NCI-H345 treated with DMSO at 0.1 percent for 48 hours (cell line): ENCODE results near the gene FOXD4L3.
"Not testable (repeated sequence)": the region's sequence is repeated elsewhere in the genome, so short reads cannot be mapped to it uniquely, and the experiment has no call there.

ENCODE experiments used
- DNase-seq: peaks from one replicate; lab custom pipeline; 2025; ENCODE audit not compliant: unreplicated experiment; lab: John Stamatoyannopoulos, UW

FOXD4L3 gene

DNA sequence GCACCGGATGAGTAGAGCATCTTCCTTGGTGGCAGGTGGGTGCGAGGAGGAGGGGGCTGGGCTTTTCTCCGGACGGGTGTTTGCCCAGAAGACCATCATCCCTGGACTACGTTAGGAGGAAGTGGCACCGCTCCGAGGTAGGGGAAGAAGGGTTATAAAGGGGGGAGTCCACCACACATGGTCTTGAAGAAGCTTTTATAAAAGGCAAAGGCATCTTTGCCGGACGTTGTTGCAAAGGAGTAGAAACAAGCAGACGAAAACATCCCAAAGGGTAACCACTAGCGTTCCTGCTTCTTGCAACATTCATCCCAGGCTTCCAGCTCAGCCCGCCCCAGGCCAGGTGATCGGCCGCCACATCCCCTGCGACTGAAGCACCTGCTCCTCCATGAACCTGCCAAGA is at the start of gene FOXD4L3:
Gene FOXD4L3 (plus strand): TSS at position 301 of the 400 bp plus-strand sequence. CDS start 85 bp downstream, at position 386.
- DNase-seq = not testable (repeated sequence)

DNA sequence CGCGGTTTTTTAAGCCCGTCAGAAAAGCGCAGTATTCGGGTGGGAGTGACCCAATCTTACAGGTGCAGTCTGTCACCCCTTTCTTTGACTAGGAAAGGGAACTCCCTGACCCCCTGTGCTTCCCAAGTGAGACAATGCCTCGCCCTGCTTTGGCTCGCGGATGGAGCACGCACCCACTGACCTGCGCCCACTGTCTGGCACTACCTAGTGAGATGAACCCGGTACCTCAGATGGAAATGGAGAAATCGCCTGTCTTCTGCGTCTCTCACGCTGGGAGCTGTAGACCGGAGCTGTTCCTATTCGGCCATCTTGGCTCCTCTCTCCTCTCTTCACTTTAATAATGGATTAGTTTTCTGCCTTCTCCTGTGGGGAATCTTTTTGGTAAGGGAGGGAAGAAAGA is 21.6 kb upstream of the FOXD4L3 start:
- not testable (repeated sequence) for DNase-seq

DNA sequence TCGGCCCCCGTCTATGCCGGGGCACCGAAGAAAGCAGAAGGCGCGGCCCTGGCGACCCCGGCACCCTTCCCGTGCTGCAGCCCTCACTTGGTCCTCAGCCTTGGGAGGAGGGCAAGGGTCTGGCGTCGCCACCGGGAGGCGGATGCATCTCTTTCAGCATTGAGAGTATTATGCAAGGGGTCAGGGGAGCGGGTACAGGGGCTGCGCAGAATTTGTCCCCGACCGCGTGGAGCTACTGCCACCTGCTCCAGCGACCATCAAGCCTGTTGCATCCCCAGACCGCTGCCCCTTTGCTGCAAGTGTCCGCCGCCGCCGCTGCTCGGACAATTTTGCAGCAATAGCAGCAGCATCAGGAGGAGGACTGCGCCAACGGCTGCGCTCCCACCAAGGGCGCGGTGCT is 1.1 kb downstream of the FOXD4L3 start:
- DNase-seq = not testable (repeated sequence)

DNA sequence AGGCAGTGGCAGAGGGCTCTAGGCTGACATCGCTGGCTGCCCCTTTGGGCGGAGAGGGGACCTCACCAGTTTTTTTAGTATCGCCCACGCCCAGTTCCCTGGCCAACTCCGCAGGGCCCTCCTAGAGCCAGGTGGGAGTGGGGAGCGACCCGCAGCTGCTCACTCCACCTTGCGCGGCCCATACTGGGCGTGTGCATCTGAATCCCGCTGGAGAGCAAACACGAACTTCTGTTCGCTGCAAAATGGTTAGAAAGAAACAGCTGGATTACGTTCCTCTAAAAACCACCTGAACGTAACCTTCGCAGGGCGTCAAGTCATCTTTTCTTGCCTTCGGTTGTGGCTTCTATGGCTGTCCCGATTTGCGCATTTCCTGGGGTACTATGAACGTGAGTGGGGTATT is 1.5 kb downstream of the FOXD4L3 start:
- not testable (repeated sequence) for DNase-seq

DNA sequence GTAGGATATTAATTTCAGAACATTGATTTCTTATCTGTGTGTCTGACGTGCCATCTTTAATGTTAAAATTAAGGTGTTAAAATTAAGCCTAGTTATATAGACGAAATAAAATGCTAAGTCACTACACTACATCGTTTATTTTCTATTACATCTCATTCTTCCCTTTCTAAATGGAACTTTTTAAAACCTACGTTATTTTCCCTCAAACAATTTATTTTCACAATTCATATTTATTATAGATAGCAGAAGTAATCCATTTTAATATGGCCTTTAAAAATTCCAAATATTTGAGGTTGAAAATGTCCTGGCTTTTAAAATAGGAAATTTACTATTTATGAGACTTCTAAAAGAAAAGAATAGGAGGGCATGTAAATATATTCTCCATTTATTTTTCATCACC is 2.1 kb downstream of the FOXD4L3 start:
- not testable (repeated sequence) for DNase-seq

DNA sequence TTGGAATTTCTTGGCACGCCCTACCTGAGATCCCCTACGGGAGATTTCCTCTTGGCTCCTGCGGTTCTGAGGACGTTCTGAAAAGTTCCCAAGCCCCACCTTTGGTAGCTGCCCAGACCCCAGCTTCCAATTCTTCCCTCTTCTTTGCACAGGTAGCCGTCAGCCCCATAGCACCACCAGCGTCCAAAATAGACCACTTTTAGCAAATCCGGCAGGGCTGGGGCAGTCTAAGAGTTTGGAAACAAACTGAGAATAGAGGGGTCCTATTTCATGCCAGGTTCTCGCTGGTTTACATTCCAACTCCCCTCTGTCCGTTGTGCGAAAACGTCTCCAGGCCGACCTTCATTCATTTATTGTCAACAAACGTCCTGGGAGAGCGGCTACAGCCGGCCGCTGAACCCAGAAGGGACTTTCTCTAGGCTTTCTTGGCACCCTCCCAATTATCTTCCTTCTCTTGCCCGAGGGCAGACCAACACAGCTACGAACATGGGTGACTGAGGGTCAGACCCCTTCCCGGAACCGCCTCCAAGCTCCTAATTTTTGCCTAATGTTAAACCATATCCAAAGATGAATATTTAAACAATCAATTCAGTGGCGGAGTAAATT is 3.1 kb downstream of the FOXD4L3 start:
- DNase-seq = not testable (repeated sequence)

DNA sequence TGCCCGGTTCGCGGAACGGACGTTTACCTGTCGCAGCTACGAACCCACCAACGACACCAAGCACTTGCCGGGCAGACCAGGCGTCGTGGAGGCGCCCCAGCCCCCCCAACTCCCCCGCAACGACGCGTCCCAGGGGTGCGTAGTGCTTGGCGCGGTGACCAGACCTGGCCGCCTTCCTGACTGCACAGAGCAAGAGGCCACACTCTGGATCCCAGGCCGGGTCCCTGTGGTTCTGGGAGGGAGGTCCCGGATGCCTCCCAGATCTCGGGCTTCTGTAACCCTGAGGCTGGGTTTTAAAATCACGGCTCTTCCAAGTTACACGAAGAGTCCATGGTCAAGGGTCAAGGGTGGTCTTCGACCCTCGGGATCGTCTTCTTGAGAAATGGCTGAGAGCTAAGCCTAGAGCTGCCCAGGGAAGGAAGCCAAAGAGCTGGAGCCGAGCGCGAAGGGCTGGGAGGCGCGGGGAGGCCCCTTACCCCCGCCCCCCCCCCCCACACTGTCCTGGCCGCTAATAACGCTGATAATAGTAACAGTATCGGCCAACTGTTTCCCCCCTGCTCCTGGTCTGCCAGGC is 3.8 kb downstream of the FOXD4L3 start:
- DNase-seq = not testable (repeated sequence)

DNA sequence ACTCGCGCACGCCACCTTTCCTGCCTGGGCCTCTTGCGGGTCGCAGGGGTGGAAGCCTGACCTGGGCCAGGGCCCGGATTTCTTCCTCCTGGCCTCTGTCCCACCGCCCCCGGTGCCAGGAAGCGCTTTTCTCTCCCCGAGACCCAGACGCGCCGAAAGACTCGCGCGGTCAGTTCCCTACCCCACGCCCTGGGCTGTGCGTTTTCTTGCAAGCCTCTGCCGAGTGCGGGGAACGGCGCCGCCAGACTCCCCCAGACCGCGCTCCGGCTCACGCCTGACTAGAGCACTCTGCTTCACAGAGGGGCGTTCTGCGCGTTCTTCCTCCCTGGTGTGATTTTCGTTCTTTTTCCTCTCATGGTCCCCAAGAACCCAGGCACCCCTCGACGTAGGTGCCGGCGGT is 4.5 kb downstream of the FOXD4L3 start:
- not testable (repeated sequence) for DNase-seq

DNA sequence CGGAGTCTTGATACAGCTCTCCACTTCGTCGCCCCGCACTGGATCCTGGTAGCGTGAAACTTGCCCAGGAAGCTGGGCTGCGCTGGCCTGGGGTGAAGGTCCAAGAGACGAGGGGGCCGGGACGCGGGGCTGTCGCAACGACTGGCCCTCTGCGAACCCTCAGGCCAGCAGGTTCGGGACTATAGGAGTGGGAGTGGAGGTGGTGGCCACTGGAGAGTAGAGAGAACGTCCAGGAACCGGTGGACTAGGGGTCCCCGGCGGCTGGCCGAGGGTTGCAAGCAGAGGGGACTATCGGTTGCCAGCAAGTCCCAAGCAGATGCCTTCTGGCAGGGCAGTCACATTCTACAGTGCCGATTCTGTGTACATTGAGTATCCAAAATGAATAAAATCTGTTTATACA is 5.0 kb downstream of the FOXD4L3 start:
- not testable (repeated sequence) for DNase-seq

DNA sequence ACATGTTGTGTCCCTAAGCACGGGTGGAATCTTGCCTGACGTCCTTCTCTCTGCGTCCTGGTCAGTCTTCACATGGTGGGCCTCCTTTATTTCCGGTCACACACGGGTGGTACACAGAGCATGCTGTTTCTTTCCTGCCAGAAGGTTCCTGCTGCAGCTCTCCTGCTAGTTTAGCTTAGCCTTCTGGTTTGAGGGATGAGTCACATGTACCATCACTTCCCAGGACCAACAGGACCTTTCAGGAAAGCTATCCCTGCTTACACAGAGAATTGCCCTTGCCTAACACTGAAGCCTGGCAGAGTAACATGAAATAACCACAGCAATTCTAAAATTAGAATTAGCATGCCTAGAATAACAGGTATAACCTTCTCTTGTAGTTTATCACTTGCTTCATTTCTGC is 8.5 kb downstream of the FOXD4L3 start:
- not testable (repeated sequence) for DNase-seq

DNA sequence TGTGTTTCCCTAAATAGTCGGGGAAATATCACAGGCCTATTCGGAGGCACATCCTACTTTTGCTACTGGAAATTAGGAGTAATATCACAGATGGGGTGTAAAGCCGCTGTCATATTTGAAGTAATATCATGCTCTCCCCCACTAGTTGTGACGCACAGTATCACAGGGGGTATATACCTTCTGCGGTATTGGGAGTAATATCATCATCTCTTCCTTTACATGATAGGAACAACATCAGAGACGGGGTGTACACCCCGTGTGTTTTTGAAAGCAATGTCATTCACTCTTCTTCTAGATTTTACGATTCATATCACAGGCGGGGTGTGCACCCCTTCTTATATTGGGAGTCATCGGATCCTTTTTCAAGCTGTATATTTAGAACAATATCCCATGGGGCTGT is 15.5 kb downstream of the FOXD4L3 start:
- DNase-seq = not testable (repeated sequence)

DNA sequence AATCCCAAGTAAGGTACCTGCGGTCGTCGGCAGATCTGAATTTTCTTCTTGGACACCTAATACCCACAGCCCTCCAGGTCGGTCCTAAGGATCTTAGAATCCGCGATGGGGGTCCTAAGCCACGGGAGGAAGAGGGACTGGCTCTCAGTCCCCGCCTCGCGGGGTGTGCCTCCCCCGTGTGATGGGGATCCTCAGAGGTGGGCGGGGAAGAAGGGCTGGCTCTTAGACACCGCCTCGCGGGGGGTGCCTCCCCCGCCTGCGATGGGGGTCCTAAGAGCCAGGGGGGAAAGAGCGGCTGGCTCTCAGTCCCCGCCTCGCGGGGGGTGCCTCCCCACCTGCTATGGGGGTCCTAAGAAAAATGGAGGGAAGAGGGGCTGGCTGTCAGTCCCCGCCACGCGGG is 21.1 kb downstream of the FOXD4L3 start:
- not testable (repeated sequence) for DNase-seq

DNA sequence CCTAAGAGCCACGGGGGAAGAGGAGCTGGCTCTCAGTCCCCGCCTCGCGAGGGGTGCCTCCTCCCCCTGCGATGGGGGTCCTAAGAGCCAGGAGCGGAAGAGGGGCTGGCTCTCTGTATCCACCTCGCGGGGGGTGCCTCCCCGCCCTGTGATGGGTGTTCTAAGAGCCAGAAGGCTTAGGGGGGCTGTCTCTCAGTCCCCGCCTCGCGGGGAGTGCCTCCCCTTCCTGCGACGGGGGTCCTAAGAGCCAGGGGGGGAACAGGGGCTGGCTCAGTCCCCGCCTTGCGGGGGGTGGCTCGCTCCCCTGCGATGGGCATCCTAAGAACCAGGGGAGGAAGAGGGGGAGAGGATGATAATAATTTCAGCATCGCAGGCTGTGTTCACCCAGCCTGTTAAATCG is 21.9 kb downstream of the FOXD4L3 start:
- DNase-seq = not testable (repeated sequence)

DNA sequence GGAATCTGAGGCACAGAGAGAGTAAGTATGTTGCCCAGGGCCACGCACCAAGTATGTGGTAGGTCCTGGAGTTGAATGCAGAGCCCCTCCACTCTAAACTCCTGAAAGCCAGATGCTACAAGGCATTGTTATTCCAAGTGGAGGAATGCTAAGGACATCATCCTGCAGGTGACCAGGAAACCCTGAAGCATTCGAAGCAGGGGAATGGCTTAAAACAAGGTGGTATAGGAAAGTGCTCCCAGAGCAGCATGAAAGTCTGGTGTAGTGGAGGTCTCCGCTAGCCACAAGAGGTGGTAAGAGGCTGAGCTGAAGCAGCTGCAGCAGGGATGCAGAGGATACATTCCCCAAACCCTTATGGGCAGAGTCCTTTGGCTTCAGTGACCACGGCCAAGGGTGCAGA is 26.4 kb downstream of the FOXD4L3 start:
- not testable (repeated sequence) for DNase-seq

DNA sequence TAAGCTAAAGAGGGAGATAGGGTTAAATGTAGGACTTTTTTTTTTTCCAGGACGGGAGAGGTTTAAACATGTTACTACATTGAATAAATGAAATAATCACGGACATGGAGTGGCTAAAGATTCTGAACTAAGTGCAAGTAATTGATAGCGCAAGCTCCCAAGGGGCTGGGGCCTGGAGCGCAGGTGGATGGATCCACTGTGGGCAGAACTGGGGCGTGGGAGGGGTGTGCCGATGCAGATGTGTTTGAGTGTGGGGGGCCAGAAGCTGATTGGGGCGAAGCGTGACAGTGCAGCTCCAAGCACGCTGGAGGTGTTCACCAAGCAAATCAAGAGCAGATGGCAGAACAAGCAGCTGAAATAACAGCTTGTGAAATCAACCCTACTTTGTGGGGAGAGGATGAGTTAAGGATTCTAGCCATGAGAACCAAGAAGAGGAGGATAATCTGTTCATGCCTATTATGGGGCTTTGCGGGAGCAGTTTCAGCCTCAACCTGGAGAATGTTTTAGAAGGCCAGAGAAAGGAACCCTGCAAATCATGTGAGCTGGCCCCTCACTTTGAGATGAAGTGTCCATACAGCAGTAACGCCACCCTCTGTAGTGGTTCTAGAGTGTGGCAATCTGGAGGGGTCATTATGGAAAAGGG is 28.0 kb downstream of the FOXD4L3 start:
- not testable (repeated sequence) for DNase-seq

DNA sequence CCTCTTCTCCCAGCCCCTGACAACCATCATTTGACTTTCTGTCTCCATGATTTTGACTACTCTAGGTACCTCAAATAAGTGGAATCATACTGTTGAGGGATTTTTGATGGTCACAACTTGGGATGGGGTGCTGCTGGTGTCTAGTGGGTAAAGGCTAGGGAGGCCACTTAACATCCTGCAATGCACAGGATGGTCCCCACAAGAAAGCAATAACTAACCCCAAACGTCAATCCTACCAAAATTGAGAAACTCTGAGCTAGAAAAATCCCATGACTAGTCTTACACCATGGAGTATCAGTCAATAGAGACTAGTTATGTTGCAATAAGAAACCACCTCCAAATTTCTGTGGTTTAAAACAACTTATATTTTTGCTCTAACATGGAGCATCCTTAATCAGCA is 29.5 kb downstream of the FOXD4L3 start:
- DNase-seq = not testable (repeated sequence)

DNA sequence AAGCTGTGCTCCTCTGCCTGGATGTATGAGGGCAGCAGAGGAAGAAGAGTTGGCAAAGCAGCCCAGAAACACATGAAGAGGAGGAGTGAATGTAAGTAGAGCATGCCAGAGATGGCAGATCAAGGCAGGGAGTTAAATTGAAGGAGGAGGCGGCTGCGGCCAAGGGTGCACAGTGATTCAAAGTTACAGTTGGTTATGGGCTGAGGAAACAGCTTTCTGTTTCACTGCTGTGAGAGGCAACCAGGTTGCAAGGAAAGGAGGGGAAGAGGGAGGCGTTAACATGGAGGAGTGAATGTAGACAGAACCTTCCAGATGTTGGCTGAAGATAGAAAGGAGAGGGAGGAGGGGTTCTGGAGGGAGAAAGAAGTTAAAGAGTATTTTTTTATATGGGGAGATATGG is 33.3 kb downstream of the FOXD4L3 start:
- DNase-seq = not testable (repeated sequence)

DNA sequence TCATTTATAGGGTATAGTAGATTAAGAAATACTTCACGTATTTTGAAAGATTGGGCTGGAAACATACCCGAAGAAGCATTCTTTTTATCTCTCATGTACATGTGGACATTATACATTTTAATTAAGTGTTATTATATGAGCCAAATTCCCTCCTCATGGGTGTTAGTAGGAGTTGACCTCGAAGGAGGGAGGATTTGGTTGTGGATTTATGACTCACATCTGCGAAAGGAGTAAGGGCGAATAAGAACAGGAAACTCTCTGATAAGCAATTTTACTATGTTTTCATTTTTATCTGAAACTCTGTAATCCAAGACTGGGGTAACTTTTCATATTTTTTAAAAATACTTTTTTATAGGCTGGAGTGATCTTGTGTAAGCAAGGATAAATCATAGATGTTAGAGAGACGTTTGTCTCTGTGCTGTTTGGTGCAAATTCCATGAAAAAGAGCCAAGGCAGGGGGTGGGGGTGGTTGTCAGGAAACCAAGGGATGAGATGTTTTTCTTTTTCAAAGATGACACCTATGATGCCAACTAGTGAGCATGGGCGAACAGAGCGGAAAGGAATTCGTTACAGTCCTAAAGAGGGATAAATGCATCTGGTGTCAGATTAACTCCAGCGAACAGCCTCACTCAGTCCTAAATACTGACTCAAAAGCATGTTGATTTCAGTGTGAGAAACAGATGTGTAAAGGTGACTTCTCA is 34.1 kb downstream of the FOXD4L3 start:
- not testable (repeated sequence) for DNase-seq

DNA sequence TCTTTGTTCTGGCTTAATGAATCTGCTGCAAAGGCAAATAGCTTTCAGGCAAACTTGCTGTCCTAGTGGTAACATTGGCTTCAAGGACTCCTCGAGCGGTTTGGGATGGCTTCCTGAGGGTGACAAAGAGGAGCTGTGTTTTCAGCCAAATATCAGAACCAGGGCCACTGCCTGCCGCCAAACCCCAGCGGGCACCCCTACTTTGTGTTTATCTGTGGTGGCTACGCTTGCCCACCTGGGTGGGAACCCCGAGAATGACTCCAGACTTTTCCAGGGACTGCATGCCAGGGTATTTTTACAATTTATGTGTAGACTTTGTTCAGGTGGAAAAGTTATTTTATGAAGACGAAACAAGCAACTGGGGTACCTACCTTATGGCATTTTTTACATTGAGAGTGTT is 35.3 kb downstream of the FOXD4L3 start:
- not testable (repeated sequence) for DNase-seq

DNA sequence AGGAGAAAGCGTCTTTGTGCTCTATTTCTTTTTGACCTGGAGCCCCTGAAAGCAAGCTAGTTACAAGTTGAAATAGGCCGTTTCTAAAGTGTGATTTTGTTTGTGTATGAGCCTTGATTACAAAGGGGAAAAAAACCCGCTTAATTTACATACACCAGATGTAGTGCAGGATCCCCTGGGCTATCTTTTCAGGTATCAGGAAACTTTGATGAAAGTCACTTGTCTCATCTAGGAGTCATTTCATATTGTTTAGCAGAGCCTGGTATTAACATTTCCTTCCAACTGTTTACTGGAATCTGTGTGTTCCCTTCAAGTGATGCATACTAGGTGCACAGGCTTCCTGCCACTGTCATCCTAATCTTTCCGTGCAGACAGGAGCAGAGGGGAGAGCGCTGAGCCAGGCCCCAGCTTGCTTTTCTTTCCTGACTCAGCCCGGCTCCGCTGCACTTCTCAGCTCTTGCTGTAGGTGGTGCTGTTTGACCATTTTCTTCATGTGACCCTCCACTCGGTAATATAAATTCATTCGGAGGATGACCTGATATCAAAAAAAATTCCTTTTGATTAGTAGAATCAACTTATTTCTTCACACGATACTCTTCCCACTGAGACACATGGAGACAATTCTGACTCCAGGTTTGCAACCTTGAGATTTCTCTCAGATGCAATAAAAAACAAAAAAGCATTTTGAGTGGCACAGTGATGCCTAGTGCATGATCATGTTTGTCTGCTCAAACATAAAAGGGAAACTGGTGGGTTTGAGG is 39.8 kb downstream of the FOXD4L3 start:
- not testable (repeated sequence) for DNase-seq

DNA sequence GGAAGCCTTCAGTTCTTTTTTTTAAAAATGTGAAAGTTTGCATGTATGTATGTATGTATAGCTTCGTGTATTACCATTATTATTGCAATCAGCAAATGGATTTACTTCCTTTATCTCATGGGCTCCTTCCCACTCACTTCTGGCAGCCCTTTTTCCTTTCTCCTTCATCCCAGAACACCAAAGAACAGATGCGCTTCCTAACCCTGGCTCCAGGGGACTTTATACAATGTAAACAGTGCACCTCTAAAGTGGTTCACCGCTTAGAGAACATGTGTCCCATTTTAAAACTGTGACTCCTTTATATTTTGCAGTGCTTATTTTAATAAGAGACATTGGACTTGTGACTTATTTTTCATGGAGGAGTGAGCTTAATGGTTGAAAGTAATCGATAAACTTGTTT is 40.6 kb downstream of the FOXD4L3 start:
- not testable (repeated sequence) for DNase-seq
